OCI-LY1 (cell line): ENCODE data around the gene CLTB.
A peak's percentile ranks its signal among the peaks of the same experiment; 100 is the strongest.

Experiments used
- H2AFZ ChIP-seq: fragments of 200-600 bp; sonication (generic), shearing (Covaris generic); 2 replicates; pipeline ENCODE4 v1.6.0; 2014; ENCODE audit warnings: antibody characterized with exemption, mild to moderate bottlenecking, low read length
- H3F3A ChIP-seq: fragments of 200-600 bp; sonication (generic), shearing (Covaris generic); 2 replicates; pipeline ENCODE4 v1.6.0; 2014; ENCODE audit warnings: mild to moderate bottlenecking, antibody characterized with exemption, low read length, moderate library complexity; ENCODE audit not compliant: insufficient read depth
- H3K27ac ChIP-seq: fragments of 200-600 bp; sonication (generic); 2 replicates; pipeline ENCODE4 v1.5.1; 2014; ENCODE audit warnings: low read length, mixed run types, mild to moderate bottlenecking, low read depth; ENCODE audit not compliant: poor library complexity, severe bottlenecking
- H3K27me3 ChIP-seq: fragments of 200-600 bp; sonication (generic); 2 replicates; pipeline ENCODE4 v1.6.0; 2014; ENCODE audit warnings: antibody characterized with exemption, mild to moderate bottlenecking, low read length, moderate library complexity; ENCODE audit not compliant: insufficient read depth
- H3K36me3 ChIP-seq: fragments of 200-600 bp; sonication (generic); 2 replicates; pipeline ENCODE4 v1.6.1; 2014; ENCODE audit warnings: mild to moderate bottlenecking, antibody characterized with exemption, low read length, moderate library complexity, mixed read lengths; ENCODE audit not compliant: insufficient read depth
- H3K4me1 ChIP-seq: fragments of 200-600 bp; sonication (generic); 2 replicates; pipeline ENCODE4 v1.5.1; 2014; ENCODE audit warnings: mild to moderate bottlenecking, low read length, moderate library complexity; ENCODE audit not compliant: insufficient read depth, severe bottlenecking
- H3K4me2 ChIP-seq: fragments of 200-600 bp; sonication (generic), shearing (Covaris generic); 2 replicates; pipeline ENCODE4 v1.6.1; 2014; ENCODE audit warnings: low read length
- H3K4me3 ChIP-seq: fragments of 200-600 bp; sonication (generic); 2 replicates; pipeline ENCODE4 v1.5.1; 2014; ENCODE audit warnings: low read length, low read depth, mild to moderate bottlenecking, mixed read lengths; ENCODE audit not compliant: poor library complexity, severe bottlenecking
- H3K79me2 ChIP-seq: fragments of 200-600 bp; shearing (Covaris generic); 2 replicates; pipeline ENCODE4 v1.6.1; 2016; ENCODE audit warnings: mixed run types, low read length, mixed read lengths; ENCODE audit not compliant: insufficient read depth
- H3K9ac ChIP-seq: fragments of 200-600 bp; sonication (generic), shearing (Covaris generic); 2 replicates; pipeline ENCODE4 v1.6.1; 2014; ENCODE audit warnings: mild to moderate bottlenecking, low read length, mixed read lengths
- H3K9me2 ChIP-seq: fragments of 200-600 bp; sonication (generic), shearing (Covaris generic); 2 replicates; pipeline ENCODE4 v1.6.1; 2014; ENCODE audit warnings: low read depth, mild to moderate bottlenecking, low read length, mixed read lengths
- H3K9me3 ChIP-seq: fragments of 200-600 bp; shearing (Covaris generic); 2 replicates; pipeline ENCODE4 v1.6.1; 2014; ENCODE audit warnings: low read length, mixed read lengths
- H4K20me1 ChIP-seq: fragments of 200-600 bp; sonication (generic), shearing (Covaris generic); 2 replicates; pipeline ENCODE4 v1.6.0; 2016; ENCODE audit warnings: mild to moderate bottlenecking, low read length; ENCODE audit not compliant: insufficient read depth
- EZH2 ChIP-seq: fragments of 200-600 bp; sonication (generic), shearing (Covaris generic); IDR thresholded peaks from 2 replicates; pipeline ENCODE4 v1.8.0; 2017; ENCODE audit warnings: borderline replicate concordance, mixed run types, mild to moderate bottlenecking, antibody characterized with exemption, low read length, moderate library complexity, mixed read lengths
- TF ChIP-seq, protein P1 (sequence below): fragments of 200-600 bp; sonication (generic), shearing (Covaris generic); IDR thresholded peaks from 2 replicates; pipeline ENCODE4 v1.5.1; 2017; ENCODE audit warnings: mild to moderate bottlenecking, antibody characterized with exemption, low read length, moderate library complexity, mixed read lengths

Gene CLTB

DNA sequence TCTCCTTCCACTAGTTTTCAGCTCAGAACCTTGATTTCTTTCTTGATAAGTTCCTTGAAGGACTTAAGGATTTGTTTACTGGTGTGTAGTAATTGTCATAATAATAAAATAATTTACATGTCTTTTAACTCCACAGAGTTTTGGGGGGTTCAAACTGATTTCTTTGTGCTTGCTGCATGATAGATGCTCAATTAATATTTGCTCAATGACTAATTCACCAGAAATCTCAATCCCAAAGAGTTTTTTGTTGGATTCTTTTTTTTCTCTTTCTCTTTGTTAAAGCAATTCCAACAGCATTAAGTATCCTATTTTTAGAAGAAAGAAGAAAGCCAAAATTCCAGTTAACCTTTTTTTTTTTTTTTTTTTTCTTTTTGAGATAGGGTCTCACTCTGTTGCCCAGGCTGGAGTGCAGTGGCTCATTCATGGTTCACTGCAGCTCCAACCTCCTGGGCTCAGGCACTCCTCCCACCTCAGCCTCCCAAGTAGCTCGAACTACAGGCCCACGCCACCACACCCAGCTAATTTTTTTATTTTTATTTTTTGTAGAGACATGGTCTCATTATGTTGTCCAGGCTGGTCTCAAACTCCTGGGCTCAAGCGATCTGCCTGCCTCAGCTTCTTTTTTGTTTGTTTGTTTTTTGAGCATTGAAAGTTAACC, 42.7 kb upstream of the CLTB start:
- no peaks in the 10 kb centered on the region for H3K9me3 ChIP-seq
- no peak overlapping the region for H3K9ac ChIP-seq
- no peaks in the 10 kb centered on the region for H3K4me1 ChIP-seq
- TF ChIP-seq, protein P1, sequence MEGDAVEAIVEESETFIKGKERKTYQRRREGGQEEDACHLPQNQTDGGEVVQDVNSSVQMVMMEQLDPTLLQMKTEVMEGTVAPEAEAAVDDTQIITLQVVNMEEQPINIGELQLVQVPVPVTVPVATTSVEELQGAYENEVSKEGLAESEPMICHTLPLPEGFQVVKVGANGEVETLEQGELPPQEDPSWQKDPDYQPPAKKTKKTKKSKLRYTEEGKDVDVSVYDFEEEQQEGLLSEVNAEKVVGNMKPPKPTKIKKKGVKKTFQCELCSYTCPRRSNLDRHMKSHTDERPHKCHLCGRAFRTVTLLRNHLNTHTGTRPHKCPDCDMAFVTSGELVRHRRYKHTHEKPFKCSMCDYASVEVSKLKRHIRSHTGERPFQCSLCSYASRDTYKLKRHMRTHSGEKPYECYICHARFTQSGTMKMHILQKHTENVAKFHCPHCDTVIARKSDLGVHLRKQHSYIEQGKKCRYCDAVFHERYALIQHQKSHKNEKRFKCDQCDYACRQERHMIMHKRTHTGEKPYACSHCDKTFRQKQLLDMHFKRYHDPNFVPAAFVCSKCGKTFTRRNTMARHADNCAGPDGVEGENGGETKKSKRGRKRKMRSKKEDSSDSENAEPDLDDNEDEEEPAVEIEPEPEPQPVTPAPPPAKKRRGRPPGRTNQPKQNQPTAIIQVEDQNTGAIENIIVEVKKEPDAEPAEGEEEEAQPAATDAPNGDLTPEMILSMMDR: no peak
- TF ChIP-seq EZH2: no peak
- H3K79me2 ChIP-seq: peaks cover 59% of the 10 kb centered on the region
- no peak overlapping the region for H3K4me3 ChIP-seq
- H3K4me2 ChIP-seq: no peak overlapping the region
- no peak overlapping the region for H2AFZ ChIP-seq
- no peak overlapping the region for H3K27ac ChIP-seq
- H4K20me1 ChIP-seq: no peaks in the 10 kb centered on the region
- H3K36me3 ChIP-seq: peaks cover 26% of the 10 kb centered on the region
- H3K9me2 ChIP-seq: no peaks in the 10 kb centered on the region
- no peaks in the 10 kb centered on the region for H3F3A ChIP-seq
- H3K27me3 ChIP-seq: no peaks in the 10 kb centered on the region

DNA sequence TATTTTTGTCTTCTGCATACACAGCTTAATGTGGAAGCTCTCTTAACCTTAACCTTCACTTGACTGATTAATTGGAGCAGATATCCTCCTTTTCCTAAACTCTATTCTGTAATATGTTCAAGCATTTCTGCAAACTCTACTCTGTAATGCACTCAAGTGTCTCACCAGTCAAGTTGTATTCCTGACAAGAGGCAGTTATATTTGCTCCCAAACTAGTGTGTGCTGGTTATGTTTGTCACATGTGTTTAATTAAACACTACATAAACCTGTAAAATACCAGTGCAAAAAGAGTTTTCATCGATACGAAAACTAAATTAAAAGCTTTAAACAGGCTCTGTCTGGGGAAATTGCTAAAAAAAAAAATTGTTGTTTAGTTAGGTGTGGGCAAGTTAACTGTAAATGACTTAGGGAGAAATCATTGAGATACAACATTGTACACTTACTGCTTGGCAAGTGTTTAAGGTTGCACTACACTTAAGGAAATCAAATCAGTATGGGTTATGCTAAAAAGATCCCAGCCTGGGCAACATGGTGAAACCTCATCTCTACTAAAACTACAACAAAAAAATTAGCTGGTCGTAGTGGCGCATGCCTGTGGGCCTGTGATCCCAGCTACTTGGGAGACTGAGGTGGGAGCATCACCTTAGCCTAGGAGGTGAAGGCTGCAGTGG, 38.5 kb upstream of the CLTB start:
- Histone ChIP-seq H3F3A (no peaks in the 10 kb centered on the region), H4K20me1 (no peaks in the 10 kb centered on the region), H3K27ac (no peak overlapping the region), H3K9ac (no peak overlapping the region), H3K4me2 (no peak overlapping the region), H3K4me1 (peaks cover 4% of the 10 kb centered on the region), H3K4me3 (no peak overlapping the region), H3K27me3 (no peaks in the 10 kb centered on the region), H3K9me3 (no peaks in the 10 kb centered on the region), H3K9me2 (no peaks in the 10 kb centered on the region), H2AFZ (no peak overlapping the region), H3K36me3 (peaks cover 26% of the 10 kb centered on the region), H3K79me2 (peaks cover 54% of the 10 kb centered on the region)
- TF ChIP-seq, protein P1: no peak
- TF ChIP-seq EZH2: no peak

DNA sequence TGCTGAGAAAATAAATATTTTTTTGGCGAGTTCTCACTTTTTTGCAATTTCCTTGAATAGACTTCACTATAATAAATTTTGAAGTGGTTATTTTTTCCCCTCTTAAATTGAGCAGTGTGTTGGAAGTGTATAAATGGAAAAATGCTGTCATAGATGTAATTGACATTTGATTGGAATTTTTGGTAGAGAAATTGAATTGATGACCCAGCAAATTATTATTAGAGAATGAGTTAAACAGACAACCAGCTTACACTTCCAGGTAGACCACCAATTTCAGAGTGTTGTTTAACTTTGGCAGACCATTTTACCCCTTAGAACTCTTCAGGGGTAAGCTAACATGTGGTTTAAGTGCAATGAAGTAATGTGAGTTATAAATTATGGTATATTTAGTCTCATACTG, 33.7 kb upstream of the CLTB start:
- peaks cover 45% of the 10 kb centered on the region for H3K79me2 ChIP-seq

More for the DNA sequence above, 33.7 kb upstream of the CLTB start:
- Histone ChIP-seq H4K20me1 (no peaks in the 10 kb centered on the region), H3K9me2 (no peaks in the 10 kb centered on the region), H3K4me3 (no peak overlapping the region), H3K4me1 (peaks cover 23% of the 10 kb centered on the region), H3K9me3 (no peaks in the 10 kb centered on the region), H3F3A (no peaks in the 10 kb centered on the region), H3K4me2 (peak overlapping the region; percentile 97), H3K27me3 (no peaks in the 10 kb centered on the region), H3K36me3 (peaks cover 21% of the 10 kb centered on the region), H3K9ac (no peak overlapping the region), H2AFZ (no peak overlapping the region), H3K27ac (no peak overlapping the region)
- TF ChIP-seq, protein P1: no peak
- TF ChIP-seq EZH2: no peak
